Left renal cortex interstitium (tissue), 4 donors: ENCODE data around the gene DRC1. TPM values are rescaled to one million over a fixed set of nuclear protein-coding genes. Genes with fewer than 3 reads are reported as not detected.

Source experiments
- DNase-seq, 4 donors: peaks; one replicate each; pipeline ENCODE4 v3.0.0-alpha.2; 2013; ENCODE audit warnings: low read depth in 4 of 4, low spot score in 2 of 4, missing footprints in 1 of 4
- polyA plus RNA-seq, 4 donors: library from polyadenylated mRNA; unstranded; fragments of 120-200 nt; gene quantifications; one replicate each; pipeline ENCODE4 v1.2.1, GENCODE V29; 2013; ENCODE audit not compliant: insufficient read length in 4 of 4

Gene DRC1
- polyA plus RNA-seq, 4 donors, result 2.4 to 3.8 (median 3.0) TPM

- no peak for DNase-seq
Measured at GRCh38 chr2:26396734-26397298, 4.9 kb upstream of the DRC1 start.

- no peak for DNase-seq
Measured at GRCh38 chr2:26399771-26400376, 1.8 kb upstream of the DRC1 start.

DNA sequence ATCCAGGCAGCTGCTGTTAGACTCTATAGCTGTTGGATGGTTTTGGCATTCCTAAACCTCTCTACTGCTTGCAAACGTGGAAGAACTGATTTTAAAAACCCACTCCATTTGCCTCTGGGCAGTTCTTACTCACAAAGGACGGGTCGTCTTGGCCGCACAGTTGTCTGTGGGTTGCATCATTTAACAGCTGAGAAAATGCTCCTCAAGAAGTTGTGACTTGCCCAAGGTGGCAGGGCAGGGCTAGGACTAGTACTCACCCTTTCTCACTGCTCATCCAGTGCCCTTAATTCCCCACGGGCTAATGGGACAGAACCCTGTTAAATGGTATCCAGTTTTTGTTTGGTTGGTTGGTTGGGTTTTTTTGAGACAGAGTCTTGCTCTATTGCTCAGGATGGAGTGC is 997 bp upstream of the DRC1 start:
- DNase-seq, result no peak

DNA sequence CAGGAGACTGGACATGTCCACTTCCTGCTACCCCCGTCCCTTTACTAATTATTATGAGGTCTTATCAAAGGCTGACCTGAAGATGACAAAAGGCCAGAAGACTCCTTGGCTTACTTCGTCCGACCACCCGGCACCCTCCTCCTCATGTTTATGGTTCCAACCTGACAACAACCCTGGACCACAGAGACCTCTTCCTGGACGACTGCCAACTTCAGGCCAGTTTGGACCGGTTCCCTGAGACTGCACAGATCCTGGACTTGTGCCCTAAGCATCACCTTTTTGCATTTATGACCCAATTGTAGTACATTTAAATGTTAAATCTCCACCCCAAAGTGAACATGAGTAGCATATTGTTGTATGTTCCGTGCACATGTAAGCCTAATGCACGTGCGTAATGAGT is 5.8 kb downstream of the DRC1 start:
- no peak for DNase-seq

DNA sequence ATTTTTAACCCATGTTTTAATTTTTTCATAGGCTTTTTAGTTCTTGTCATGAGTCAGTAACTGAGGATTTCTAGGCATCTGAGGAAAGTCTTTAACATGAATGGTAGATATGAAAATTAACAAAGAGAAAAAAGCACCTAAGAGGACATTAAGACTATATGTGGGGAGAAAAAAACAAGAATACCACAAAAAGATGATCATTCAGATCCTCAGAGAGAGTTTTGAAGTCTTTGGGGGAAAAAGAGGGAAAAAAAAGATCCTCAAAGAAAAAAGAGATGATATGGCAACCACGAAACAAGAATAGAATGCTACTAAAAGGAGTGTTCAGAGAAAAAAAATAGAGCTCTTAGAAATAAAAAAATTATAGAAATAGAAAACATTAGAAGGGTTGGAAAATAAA is 8.1 kb downstream of the DRC1 start:
- DNase-seq, result no peak

DNA sequence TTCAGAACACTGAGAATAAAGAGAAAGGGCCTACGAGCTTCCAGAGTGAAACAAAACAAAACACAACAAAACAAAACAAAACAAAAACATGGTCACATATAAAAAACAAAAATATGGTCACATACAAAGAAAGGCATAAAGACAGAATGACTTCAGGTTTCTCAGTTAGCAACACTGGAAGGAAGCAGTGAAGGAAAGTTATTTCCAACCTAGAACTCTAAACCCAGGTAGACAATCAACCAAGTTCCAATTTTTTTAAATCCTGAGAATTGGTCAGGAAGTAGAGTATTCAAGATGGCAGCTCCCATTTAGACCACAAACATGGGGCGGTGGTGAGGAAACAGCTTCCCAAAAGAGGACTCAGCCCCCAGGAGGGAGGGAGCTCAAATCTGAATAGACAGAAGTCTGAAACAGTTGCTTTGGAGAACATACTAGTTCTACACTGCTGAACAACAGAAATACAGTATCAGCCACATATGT is 9.1 kb downstream of the DRC1 start:
- DNase-seq, result no peak

DNA sequence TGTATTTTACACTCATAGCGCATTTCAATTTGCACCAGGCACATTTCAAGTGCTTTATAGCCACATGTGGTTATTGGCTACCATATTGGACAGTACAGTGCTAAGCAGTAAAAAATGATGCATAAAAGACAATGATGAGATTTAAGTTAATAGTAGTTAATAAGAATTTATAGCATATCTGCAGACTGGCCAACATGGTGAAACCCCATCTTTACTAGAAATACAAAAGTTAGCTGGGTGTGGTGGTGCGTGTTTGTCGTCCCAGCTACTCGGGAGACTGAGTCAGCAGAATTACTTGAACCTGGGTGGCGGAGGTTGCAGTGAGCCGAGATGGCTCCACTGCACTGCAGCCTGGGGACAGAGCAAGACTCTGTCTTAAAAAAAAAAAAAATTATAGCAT is 9.7 kb downstream of the DRC1 start:
- no peak for DNase-seq

DNA sequence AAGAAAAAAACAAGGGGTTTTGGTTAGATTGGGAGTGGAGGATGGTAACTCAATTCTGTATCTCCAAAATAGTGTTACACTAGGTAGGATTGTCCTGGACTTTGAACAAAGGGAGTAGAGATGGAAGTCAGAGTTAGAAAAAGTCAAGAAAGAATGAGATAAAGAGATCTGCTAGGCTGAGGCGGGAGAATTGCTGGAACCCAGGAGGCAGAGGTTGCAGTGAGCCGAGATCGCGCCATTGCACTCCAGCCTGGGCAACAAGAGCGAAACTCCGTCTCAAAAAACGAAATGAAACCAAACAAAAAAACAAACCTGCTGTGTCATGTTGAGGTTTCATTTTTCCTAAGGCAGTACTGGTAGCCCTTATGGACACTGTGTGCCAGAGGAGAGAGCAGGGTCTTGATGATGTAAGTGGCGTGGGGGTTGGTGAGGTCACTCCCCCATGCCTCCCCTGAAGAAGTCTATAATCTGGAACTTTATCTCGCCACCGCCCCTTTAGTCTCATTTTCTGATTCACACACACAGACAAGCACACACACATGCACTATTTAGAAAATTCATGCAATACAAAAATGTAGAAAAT is 10.5 kb downstream of the DRC1 start:
- no peak for DNase-seq

DNA sequence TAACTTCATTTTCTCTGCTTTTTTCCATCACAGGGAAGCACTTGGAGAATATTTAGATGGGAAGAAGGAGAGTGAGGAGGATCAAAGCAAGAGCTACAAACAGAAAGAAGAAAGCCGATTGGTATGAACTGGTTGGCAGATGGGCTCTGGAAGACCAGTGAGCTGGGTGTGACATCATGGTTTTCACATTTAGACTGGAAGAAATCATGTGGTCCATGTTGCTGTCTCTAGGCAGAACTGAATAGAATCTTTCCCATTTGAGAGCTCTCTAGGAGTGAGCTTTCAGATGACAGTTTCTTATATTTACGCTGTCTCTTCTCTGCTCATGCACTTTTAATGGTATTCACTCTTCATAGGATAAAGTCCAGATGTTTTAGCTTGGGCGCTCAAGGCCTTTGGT is 12.6 kb downstream of the DRC1 start:
- DNase-seq, result no peak

- no peak for DNase-seq
Measured at GRCh38 chr2:26421961-26422360, 20.2 kb downstream of the DRC1 start.

DNA sequence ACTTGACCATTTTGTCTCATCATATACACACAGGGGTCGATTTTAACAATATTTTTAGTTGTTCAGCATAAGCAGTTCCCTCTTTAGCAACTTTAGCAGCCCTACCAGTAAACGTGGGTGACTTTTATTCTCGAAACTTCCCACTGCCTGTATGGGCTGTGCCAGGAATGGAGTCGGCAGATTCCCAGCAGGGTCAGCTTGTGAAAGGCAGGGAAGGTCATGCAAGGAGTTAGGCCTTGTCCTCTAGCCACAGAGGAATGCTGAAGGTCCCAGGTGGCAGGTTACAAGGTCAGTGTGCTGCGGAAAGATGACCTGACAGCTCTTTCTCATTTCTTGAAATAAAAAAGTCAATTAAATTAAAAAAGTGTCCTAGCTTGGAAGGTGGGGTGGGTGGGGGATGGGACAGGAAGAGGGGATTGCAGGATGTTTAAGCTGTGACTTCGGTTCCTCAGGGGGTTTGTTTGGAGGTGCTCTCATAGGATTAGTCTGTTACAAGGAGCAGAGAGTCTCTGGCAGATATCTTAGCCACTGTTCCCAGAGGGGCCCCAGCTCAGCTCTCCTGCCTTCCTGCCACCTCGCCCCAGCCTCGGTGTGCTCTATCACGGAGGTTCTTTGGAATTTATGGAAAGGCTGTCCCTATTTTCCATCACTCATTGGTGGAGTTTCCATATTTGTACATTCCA is 21.4 kb downstream of the DRC1 start:
- no peak for DNase-seq

- no peak for DNase-seq
Measured at GRCh38 chr2:26423750-26424149, 22.0 kb downstream of the DRC1 start.

DNA sequence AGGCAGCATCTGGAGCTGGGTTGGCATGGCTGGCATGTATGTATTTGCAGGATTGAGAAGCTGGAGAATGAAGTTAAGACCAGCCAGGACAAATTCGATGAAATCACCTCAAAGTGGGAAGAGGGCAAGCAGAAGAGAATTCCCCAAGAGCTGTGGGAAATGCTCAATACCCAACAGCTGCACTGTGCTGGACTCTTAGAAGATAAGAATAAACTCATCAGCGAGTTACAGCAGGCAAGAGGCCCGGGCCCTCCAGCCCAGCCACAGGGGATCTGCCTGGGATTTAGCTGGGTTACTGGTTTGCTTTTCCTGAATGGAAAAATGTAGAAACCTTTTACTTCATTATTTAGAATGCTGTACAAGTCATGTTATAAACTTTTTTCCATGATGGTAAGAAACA is 22.5 kb downstream of the DRC1 start:
- DNase-seq, result no peak

DNA sequence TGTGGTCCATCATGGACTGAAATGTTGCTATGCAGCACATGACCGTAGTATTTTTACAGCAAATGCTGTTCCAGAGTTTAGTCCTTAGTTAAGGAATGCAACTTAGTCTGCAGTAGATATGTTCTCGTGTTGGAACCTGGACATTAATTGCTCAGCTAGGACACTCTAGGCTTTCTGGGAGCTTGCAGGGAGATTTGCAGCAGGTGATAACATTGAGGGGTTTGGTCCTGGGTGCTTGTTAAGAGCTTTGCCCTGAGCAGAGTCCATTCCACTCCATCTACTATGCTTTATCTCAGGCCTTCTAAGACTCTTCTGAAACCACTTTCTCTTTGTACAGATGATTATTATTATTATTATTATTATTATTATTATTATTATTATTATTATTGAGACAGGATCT is 27.1 kb downstream of the DRC1 start:
- DNase-seq, result no peak

DNA sequence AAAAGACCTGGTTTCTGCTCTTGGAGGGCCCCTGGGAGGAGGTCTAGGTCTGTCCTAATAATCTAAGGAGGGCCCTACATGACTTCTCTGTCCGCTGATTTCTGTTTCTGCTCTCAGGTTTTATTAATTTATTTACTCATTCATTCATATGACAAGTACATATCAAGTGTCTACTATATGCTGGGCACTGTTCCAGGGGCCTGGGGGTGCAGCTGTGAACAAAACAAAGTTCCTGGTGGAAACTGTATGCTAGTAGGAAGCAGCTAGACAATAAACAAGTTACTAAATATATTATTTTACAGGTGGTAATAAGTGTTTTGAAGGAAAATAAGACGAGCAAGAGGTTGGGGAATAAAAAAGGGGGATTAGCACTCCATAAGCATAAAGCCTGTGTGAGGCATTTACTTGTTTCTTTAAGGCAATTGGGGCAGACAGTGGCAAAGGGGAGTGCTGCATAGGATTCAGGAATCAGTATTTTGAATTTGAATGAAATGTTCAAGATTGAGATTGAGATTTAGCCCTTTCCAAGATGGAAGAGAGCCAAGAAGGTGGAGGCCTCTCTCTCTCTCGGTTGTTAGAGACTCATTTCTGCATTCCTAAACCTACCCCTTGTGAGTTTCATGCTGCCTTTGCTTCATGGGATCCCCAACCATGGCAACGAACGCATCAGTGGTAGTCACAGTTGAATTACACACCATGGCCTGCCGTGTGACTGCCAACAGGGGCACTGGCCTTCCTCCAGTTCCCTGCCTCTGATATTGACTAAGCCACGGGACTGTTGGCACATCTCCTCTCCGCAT is 28.3 kb downstream of the DRC1 start:
- DNase-seq, result no peak

DNA sequence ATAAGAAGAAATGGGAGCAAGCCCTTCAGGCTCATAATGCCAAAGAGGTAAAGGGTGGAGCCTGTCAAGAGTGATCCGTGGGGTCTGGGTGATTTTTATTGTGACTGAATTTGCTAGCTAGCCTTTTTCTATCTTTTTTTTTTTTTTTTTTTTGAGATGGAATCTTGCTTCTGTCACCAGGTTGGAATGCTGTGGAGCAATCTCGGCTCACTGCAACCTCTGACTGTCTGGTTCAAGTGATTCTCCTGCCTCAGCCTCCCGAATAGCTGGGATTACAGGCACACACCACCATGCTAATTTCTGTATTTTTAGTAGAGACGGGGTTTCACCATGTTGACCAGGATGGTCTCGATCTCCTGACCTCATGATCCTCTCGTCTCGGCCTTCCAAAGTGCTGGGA is 29.1 kb downstream of the DRC1 start:
- DNase-seq, result no peak

GRCh38 chr2:26432363-26432762 is 30.6 kb downstream of the DRC1 start:
- DNase-seq, result no peak

- no peak for DNase-seq
Measured at GRCh38 chr2:26432859-26433258, 31.1 kb downstream of the DRC1 start.

GRCh38 chr2:26435106-26435505 is 33.4 kb downstream of the DRC1 start:
- no peak for DNase-seq

DNA sequence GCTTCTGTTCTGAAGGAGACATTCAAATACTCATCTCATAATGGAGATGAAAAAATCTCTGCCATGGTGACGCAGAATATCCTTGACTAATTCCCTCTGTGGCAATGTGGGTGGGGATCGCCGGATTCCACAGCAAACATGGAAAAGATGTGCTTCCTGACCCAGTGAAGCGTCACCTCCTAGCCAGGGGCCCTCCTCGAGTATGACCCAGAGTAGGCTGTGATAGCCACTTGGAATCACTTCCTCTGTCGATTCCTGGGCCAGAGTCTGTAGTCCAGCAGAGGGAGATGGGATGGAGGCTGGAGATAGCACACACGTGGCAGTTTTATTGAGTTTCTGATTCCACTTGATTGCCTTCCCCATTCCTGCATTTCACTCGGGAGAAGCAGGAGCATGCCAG is 36.8 kb downstream of the DRC1 start:
- DNase-seq, result no peak

DNA sequence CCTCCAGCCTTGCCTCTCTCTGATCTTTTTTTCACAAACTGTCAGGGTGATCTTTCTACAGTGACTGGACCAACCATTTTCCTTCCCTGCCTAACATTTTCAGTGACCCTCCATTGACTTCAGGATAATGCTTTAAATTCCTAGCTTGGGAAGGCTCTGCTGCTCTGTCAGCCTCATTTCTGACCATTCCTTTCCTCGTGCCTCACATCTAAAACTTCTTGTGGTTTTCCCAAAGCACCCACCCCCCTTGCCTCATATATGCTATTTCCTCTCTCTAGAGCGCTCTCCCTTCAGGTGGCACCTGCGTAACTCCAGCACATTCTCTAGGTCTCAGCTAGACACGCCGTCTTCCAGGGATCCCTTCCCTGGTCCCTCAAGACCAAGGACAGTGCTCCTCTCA is 37.2 kb downstream of the DRC1 start:
- no peak for DNase-seq
